ENCODE data around the gene PALLD.
"Not testable (repeated sequence)": the region's sequence is repeated elsewhere in the genome, so short reads cannot be mapped to it uniquely, and the experiment has no call there.

The PALLD gene

DNA sequence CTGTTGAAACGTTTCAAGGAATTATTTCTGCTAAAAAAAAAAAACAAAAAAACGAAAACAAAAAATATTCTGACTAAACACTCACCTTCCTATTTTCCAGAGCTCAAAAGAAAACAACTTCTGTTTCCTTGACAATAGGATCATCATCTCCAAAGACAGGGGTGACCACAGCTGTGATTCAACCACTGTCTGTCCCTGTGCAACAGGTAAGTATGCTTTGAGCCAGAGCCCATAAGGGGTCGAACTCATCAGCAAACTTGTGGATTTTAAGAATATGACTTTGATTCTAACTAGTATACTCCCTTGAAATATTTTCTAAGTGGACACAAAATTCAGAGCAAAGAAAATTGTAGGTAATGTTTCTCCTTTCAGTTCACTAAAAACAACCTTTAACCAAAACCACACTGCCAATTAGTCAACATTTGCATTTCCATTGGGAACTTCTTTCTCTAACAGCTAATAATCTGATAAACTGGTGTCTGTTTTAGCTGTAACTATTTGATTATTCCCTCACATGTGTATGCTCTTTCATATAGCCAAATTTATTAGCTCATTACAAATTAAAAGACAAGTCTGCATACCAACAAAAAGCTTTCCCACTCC, 186.1 kb downstream of the PALLD start:
- DNase-seq = no peak

DNA sequence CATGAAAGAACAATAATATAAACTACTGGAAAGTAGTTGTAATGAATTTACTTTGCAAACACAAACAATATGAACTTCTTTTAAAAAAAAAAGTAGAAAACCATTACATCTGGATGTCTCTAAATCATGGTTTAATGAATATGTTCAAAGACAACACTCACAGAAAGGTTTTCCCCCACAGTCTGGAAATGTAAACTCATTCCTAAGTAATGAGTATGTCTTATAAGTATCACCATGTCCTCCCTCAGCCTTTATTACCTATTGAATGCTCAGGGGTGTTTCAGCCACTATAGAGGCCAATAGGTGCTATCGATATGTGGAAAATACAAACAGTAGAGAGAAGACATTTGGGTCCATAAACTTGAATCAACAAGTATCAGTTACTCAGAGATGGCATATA, 186.7 kb downstream of the PALLD start:
- DNase-seq = no peak

DNA sequence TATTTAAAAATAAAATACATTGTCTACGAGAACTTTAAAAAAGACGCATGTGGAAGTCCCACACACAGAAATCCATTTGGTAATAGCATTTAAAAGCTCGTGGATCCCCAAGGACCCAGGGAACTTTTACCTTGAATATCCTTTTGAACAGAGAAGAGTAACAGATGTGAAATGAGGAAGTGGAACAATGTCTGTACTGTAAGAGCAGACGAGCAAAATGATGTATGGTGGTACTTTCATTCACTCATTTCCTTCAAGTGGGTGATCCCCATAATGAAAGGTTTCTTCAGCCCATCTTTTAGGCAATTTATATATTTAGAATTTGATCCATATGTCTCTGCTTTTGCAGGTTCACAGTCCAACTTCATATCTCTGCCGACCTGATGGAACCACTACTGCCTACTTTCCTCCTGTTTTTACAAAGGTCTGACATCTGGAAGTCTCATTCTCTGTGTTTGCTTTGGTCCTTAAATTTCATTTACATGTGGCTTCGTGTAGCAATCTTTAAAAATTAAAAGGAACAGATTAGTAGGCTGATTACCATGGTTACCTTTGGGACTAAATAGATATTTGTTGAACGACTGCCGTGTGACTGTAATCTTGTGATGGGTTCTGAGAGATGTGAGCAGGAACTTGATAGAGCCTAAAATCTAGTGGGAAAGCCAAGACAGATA, 188.4 kb downstream of the PALLD start:
- DNase-seq = no peak

DNA sequence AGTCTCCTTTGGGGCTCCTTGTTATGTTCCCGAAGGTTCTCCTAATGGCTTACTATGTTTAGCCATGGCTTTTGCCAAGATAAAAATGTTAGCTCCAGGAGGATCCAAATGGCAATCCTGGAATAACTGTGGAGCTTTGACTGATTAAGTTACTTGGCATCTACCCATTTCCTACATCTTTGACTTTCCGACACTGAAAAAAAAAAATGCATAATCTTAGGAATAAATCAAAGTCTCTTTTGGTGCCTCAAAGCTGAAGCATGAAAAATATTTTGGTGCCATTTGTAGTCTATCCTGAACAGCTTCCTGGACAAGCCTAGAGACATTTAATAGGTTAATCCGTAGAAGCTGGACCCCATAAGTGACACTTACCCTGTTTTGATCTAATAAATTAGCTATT, 191.7 kb downstream of the PALLD start:
- no peak for DNase-seq

DNA sequence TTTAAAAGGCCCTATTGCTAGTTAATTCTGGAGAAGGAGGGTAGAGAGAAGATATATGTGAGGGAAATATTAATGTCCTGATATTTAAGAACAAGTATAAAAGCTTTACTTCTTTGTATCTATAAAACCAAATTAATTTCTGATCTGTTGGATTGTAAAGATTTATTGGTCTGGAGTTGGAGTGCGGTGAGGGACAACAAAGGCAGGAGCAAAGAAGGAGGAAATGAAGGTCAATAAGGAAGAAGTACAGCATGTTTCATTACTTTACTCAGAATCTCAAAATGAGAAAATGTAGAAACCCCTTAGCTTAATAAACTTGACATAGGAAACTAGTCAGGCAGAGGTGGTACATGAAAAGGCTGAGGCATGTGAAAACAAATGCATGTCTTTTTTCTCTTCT, 192.9 kb downstream of the PALLD start:
- no peak for DNase-seq

DNA sequence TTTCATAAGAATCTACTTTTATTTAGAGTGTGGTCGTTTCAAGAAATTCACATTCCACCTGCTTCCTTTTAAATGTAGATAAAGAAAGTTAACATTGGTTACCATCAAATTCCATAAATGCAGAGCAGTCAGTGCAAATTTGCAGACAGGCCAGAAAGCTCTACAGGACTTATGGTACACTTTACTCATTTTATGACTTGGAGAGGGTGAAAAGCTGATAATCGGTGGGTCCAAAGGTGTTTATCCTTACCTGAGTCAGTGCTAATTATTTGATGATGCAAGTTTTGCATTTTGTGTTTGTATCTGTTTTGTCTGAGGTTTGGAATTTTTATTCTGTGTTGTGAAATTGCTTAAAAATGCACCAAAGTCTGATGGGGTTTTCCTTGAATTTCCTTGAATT, 193.3 kb downstream of the PALLD start:
- DNase-seq = no peak

DNA sequence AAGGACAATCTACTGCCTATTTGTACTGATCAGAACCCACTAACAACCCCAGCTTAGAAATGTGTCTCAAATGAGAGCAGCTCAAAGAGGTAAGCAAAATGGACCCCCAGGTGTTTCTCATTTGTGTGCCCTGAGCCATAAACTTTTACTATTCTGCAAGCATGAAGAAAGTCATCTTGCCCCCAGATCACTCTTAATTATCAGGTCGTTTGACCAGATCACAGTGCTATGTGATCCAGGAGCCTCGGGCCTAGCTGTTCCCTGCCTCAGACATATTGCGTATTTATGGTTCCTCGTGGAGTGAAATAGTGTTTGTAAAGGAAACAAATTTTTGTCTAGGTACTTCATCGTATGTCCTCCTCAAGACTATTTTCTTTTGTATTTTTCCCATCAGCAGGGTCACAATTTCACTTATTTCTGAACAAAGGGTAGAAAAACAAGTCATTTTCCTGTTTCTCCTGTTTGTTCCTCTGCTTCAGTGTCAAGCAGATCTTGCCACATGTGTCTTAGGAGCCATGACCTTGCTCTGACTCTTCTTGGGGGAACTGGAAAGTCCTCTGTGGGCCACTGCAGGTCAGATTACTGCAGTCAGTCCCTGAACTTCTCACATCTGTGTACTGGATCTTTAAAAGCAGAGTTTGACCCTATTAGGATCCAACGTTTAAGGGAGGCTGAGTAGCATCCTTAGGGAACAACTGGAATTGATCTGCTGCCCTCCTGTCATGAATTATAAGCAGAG, 194.9 kb downstream of the PALLD start:
- DNase-seq = no peak

DNA sequence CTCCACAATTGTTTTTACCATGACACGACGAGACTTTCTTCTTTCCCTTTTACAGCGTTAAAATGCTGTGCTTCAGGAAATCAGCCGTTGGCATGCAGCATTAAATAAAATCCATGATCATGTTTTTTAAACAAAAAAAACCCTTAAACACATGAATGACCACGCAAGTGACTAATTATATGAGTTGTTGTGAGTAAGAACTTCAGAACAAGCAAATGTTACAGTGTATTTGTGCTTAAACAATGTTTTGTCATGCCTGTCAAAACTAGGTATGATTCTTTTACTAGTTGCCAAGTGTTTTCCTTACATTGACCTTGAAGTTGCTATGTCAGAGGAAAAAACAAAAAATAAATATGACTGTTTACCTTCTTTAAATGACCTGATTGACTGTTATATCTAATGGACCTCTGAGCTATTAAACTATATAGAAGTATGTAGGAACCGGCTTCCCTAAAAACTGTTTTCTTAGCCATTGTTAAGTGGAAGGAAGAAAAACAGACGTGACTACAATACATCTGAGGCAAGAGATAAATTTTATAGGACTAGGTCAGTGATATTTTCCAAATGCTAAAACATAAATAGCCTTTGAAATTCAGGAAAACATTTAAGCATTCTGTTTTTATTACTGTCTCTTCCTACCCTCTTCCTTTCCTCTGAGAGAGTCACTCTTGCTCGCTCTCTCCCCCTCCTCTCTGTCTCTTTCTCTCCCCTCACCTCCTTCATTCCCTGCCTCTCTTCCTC, 197.1 kb downstream of the PALLD start:
- no peak for DNase-seq

DNA sequence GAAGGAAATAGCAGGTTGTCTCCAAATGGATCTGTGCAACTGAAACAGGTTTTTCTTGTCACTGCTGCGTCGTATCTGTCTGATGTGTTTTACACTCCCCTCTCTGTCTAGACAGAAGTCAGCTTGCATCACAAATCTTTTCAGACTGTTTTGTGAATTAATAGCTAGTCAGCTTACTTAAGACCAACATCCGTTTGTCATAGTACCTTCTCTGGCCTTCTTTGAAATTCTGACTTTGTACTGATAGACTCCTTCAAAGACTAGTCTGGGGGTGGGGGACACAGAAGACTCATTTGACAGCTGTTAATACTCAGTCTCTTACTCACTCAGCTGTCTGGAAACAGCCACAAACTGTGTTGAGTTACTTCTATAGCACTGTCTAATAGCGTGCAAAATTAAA, 197.8 kb downstream of the PALLD start:
- no peak for DNase-seq

DNA sequence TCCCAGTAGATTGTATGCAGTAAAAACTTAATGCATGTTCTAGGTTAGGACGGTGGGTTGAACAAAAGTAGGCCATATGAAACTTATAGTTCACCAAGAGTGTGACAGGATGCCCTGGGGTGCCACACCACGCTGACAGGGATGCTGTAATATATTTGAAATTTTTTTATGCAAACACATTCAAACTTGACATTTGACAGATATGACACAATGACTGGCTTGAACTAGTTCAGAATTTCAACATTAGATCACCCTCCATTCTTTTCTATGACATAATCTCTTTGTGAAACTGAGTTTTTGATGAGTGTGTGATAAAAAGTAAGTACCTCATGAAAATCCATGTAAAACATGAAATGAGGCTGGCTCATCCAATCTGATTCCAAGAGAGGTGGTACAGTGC, 198.4 kb downstream of the PALLD start:
- DNase-seq = no peak

DNA sequence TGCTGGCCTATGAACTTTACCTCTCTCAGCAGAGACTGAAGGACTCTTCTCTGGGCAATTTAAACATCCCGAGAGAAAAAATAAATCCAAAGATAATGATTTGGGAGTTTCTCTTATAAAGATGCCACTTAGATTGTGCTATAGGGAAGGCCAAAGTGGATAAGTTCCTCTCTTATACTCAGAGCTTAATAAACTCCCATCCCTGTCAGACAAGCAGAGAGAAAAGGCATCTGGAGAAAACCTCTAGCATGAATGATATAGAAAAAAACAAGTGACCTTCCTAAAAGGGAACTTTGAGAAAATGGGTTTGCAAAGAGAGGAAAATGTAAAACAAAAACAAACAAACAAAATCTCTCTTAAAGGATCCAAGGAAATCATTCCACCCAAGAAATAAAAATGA, 199.4 kb downstream of the PALLD start:
- no peak for DNase-seq

DNA sequence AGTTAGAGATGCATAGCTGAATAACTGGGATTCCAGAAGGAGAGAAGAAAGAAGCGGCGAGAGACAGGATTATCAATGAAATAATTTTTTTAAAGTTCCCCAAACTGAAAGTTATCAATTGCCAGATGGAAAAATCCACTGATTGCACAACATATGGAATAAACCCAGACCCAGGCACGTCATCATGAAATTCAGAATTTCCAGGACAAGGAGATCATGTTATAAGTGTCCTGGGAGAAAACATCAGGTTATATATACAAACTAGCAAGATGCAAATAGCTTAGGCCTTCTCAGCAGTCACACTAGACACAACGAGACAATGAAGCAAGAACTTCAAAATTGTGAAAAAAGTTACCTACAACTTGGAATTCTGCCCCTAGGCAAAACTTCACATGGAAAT, 200.0 kb downstream of the PALLD start:
- DNase-seq = no peak

DNA sequence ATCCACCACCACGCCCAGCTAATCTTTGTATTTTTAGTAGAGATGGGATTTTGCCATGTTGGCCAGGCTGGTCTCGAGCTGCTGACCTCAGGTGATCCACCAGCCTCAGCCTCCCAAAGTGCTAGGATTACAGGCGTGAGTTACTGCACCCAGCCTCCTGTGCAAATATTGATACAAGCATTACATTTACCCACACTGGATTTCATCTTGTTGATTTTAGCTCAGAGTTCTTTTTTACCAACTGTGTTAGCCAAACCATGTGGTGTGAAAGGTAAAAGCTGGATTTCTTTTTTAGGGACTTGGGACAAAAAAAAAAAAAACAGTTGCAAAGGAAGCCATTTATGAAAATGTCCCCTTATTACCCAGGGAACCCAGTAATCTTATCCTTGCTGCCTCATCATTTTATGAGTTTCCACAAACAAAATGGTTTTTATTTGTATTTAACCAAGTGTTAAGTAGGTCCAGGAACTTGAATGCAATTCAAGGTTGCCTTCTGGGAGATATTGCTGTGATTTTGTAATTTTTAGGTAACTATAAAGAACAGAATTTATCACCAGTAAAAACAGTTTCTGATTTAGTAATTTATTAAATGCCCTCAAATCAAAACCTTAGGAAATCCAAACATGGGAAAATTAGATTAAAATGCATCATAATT, 202.5 kb downstream of the PALLD start:
- no peak for DNase-seq

DNA sequence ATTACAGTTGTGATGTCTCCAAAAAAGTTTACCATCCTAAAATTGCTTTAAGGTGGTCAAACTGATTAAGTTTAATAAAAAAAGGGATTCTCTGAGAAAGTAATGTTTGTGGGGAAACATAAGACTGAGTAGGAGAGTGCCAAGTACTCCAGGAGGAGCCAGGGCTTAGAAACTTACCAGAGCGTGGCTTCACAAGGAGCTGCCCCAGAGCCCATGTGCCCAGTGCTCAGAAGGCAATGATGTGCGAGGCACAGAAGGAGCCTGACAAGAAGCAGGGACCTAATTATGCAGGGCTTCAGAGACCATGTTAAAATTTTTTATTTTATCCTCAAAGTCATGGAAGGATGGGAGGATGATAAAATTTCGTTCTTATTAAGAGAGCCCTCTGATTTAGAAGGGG, 204.2 kb downstream of the PALLD start:
- no peak for DNase-seq

DNA sequence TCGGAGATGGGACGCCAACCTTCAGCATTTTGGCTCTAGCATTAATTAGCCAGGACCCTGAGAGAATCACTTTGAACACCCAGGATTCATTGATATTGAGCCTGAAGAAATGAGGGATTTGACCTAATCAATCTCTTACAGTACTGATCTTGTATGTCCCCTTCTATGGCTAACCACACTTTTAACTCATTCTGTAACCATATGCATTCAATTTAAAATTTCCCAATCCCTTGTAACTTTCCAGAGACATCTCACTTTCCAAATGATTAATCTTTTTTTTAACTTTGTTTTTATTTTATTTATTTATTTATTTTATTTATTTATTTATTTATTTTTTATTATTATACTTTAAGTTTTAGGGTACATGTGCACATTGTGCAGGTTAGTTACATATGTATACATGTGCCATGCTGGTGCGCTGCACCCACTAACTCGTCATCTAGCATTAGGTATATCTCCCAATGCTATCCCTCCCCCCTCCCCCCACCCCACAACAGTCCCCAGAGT, 205.8 kb downstream of the PALLD start:
- DNase-seq = not testable (repeated sequence)

DNA sequence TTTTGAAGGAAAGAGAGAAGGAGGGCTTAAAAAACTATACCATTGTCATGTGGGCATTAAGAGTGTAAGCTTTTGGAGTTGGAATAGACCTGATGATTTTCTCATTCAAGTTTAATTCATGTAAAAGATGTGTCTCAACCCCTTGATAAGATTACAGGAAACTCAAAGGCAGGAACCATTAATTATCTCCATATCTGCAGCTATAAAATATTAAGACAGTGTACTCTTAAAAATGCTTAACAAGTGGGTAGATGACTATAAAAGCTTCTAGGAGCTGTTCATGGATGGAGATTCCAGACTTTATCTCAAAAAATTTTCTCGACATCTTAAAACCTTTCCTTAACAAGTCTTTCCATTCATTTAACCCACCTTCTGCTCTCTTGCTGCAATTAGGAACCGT, 208.3 kb downstream of the PALLD start:
- DNase-seq = no peak

DNA sequence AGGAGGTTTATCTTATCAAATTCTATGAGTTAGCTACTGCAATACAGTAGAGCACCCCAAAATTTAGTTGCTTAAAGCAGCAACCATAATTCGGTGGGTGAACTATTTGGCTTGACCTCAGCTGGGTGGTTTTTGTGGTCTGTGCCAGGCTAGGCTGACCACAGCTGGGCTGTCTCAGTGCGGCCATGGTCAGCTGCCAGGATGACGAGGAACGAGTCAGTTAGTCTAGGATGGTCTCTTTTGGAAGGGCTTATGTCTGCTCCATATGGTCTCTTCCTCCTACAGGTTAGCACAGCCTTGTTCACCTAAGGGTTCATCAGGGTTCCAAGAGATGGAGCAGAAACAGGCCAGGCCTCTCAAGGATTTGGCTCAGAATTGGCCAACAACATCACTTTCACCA, 210.4 kb downstream of the PALLD start:
- no peak for DNase-seq

DNA sequence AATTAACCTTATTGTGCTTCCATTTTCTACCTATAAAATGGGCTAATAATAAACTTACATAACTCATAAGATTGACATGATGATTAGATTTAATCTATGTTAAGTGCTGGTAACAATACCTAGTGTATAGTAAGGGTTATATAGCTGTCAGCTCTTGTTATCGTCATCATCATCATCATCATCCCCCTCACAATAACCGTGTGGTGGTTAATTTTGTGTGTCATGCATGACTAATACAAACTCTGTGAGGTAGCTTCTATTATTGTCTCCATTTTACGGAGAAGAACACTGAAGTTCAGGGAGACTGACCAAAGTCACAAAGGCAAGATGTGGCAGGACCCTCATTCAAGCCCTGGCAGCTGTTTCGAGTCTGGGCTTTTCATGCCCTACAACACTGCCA, 211.3 kb downstream of the PALLD start:
- no peak for DNase-seq

DNA sequence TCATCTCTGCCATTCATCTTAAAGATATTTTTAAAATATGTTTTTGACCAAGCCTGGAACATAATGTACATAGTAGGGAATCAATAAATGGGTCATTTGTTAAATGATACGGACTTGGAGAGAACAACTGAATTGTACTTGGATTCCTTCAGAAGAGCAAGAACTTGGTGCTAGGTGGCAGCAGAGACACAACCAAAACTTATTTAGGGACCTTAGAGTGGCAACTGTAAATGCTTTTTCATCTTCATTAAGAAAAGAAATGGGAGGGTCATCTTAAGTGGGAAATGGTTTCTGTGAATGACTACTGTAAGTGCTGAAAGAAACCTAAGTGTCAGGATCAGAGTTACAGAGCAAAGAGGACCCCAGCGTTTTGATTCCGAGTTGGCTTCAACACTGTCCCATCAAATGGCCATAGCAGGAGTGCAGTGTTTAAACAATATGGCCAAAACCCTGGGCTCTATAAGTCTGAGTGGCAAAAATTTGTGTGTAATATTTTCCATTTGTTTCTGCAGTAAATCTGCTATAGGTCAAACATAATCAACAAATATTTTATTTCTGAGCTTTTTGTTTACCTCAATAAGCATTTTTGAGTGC, 213.6 kb downstream of the PALLD start:
- DNase-seq = no peak

DNA sequence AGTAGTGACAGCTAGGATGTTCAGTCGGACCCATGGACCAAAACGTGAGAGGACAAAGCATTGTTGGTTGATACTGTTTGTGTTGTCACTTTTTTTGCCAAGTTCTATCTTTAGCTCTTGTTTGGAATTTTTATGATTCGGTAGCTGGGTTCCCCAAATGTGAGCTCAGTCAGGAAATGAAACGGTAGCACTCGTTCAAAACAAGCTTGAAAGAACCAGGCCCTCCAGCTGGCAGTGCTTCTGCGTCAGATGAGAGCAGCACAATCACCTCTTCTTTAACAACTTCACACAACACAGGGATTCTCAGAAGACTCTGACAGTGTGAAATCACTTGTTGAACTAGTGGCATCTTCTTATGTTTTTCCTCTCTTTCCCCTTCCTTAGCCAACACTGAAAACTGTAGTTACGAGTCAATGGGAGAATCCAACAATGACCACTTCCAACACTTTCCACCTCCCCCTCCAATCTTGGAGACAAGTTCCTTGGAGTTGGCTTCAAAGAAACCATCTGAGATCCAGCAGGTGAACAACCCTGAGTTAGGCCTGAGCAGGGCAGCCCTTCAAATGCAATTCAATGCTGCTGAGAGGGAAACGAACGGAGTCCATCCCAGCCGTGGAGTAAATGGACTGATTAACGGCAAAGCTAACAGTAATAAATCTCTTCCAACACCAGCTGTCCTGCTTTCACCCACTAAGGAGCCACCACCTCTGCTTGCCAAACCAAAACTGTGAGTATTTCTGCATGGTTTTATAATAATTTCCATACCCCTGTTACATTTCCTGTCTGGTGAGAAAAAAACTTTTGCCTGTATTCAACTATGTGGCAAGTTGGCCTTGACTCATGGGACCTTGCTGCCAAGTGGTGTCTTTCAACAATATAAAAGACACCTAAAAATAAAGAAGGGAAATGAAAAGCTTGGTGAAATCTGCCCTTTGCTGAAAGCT, 214.6 kb downstream of the PALLD start:
- DNase-seq = no peak

DNA sequence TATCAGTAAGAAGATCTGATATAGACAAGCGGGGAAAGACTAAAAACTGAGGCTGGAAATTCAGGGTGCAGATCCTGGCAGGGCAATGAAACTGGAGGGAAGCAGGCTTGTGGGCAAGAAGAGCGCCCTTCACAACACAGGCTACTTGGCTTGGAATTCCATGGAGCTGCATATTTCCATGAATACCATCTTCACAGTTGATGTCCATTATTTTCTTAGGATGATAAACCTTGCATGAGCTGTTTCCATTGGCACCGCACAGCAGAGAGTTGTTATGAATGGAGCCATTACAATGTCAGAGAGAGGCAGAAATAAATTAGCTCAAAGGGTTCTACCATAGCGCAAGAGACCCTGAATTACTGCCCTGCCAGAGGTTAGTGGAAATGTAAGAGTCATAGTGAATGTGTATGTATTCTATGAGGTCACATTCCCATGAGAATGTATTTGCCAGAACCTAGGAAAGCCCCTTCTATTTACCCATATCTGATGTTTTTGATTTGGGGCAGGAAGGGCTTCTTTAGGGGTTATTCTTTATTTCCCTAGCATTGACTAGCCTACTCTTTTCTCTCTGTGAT, 215.6 kb downstream of the PALLD start:
- no peak for DNase-seq

Data from activated CD4-positive, alpha-beta T cell treated with anti-CD3 and anti-CD28 coated beads for 1 hour (primary cell).